Hepatocyte (in vitro differentiated cells): ENCODE data around the gene RAPGEF4. TPM values are rescaled to one million over a fixed set of nuclear protein-coding genes. Genes with fewer than 3 reads are reported as not detected.

Experiments used
- DNase-seq: peaks from one replicate; pipeline ENCODE4 v3.0.0-alpha.2; 2016; ENCODE audit warnings: low spot score
- H2AFZ ChIP-seq: fragments of 200-600 bp; sonication (generic); 2 replicates; pipeline ENCODE4 v1.6.0; 2016; ENCODE audit warnings: antibody characterized with exemption, mild to moderate bottlenecking
- H3K27ac ChIP-seq: fragments of 200-600 bp; sonication (generic); 2 replicates; pipeline ENCODE4 v1.5.1; 2016; ENCODE audit warnings: mild to moderate bottlenecking
- H3K27me3 ChIP-seq: fragments of 200-600 bp; sonication (generic); 2 replicates; pipeline ENCODE4 v1.6.1; 2016
- H3K36me3 ChIP-seq: fragments of 200-600 bp; sonication (generic); replicated peaks from 2 replicates; pipeline ENCODE4 v1.5.1; 2016; ENCODE audit warnings: low read depth; ENCODE audit not compliant: insufficient read depth
- H3K4me1 ChIP-seq: fragments of 200-600 bp; sonication (generic); 2 replicates; pipeline ENCODE4 v1.5.1; 2016; ENCODE audit warnings: mild to moderate bottlenecking, moderate library complexity; ENCODE audit not compliant: insufficient read depth
- H3K4me2 ChIP-seq: fragments of 200-600 bp; sonication (generic); 2 replicates; pipeline ENCODE4 v1.6.0; 2016
- H3K4me3 ChIP-seq: fragments of 200-600 bp; sonication (generic); 2 replicates; pipeline ENCODE4 v1.5.1; 2016; ENCODE audit warnings: mild to moderate bottlenecking
- H3K79me2 ChIP-seq: fragments of 200-600 bp; sonication (generic); 2 replicates; pipeline ENCODE4 v1.6.0; 2017; ENCODE audit warnings: mild to moderate bottlenecking
- H3K9me2 ChIP-seq: fragments of 200-600 bp; sonication (generic); replicated peaks from 2 replicates; pipeline ENCODE4 v1.6.0; 2017; ENCODE audit warnings: mild to moderate bottlenecking; ENCODE audit not compliant: insufficient read depth
- H3K9me3 ChIP-seq: fragments of 200-600 bp; sonication (generic); 2 replicates; pipeline ENCODE4 v1.5.1; 2016; ENCODE audit warnings: low read depth, mild to moderate bottlenecking
- H4K20me1 ChIP-seq: fragments of 200-600 bp; sonication (generic); 2 replicates; pipeline ENCODE4 v1.6.0; 2016; ENCODE audit warnings: mild to moderate bottlenecking; ENCODE audit not compliant: insufficient read depth, poor library complexity, severe bottlenecking
- CTCF ChIP-seq: fragments of 200-600 bp; sonication (generic); IDR thresholded peaks from 2 replicates; pipeline ENCODE4 v1.5.1; 2016; ENCODE audit warnings: antibody characterized with exemption, mild to moderate bottlenecking; ENCODE audit not compliant: poor library complexity
- EZH2 ChIP-seq: fragments of 200-600 bp; sonication (generic); IDR thresholded peaks from 2 replicates; pipeline ENCODE4 v1.6.1; 2016; ENCODE audit warnings: antibody characterized with exemption, mild to moderate bottlenecking, borderline replicate concordance
- EZH2phosphoT487 ChIP-seq: fragments of 200-600 bp; sonication (generic); IDR thresholded peaks from one replicate; pipeline ENCODE4 v1.6.1; 2018; ENCODE audit warnings: antibody characterized with exemption, mild to moderate bottlenecking, low read depth, moderate library complexity; ENCODE audit not compliant: unreplicated experiment, severe bottlenecking
- WGBS: methylation state at CpG from one replicate; pipeline ENCODE4 v1.1.6; 2016; ENCODE audit warnings: low lambda C conversion rate; ENCODE audit errors: missing lambda C conversion rate; 5-methylcytosine and 5-hydroxymethylcytosine counted together
- polyA plus RNA-seq: library from polyadenylated mRNA; unstranded; fragments of >200 nt; fragmentation: Nextera tagmentation; extraction: Ambion mirVana; gene quantifications from 2 replicates; pipeline ENCODE4 v1.2.1, GENCODE V29; 2016
- total RNA-seq: library from RNA; depleted of rRNA; stranded (reverse); fragments of >200 nt; gene quantifications from 2 replicates; pipeline ENCODE4 v1.2.3, GENCODE V29; 2014

Gene RAPGEF4
- total and polyA plus RNA-seq, 2 experiments from 2014 or later, result 1.9 to 2.0 TPM

GRCh38 chr2:172998547-172999272 is 263.1 kb downstream of the RAPGEF4 start:
- Histone ChIP-seq H3K27me3 (no peaks in the 10 kb centered on the region), H4K20me1 (no peaks in the 10 kb centered on the region), H3K9me3 (no peaks in the 10 kb centered on the region), H2AFZ (no peak overlapping the region), H3K4me1 (peaks cover 19% of the 10 kb centered on the region), H3K4me3 (no peak overlapping the region), H3K9me2 (no peaks in the 10 kb centered on the region), H3K27ac (no peak overlapping the region), H3K79me2 (no peaks in the 10 kb centered on the region), H3K4me2 (no peak overlapping the region), H3K36me3 (no peaks in the 10 kb centered on the region)
- TF ChIP-seq EZH2 (no peak), CTCF (no peak), EZH2phosphoT487 (no peak)
- DNase-seq, result no peak
- 84% methylated on average over 2 of the region's 2 CpGs for WGBS

- Histone ChIP-seq H3K9me3 (no peaks in the 10 kb centered on the region), H3K27me3 (no peaks in the 10 kb centered on the region), H3K79me2 (no peaks in the 10 kb centered on the region), H3K4me1 (peaks cover 19% of the 10 kb centered on the region), H3K4me2 (no peak overlapping the region), H4K20me1 (no peaks in the 10 kb centered on the region), H3K36me3 (no peaks in the 10 kb centered on the region), H3K4me3 (no peak overlapping the region), H3K9me2 (no peaks in the 10 kb centered on the region), H2AFZ (no peak overlapping the region), H3K27ac (no peak overlapping the region)
- WGBS, result 94% methylated on average over 4 of the region's 4 CpGs
- TF ChIP-seq EZH2 (no peak), CTCF (no peak), EZH2phosphoT487 (no peak)
- DNase-seq, result no peak
Measured at GRCh38 chr2:172999641-173000386, 264.2 kb downstream of the RAPGEF4 start.

GRCh38 chr2:173001664-173002604 is 266.3 kb downstream of the RAPGEF4 start:
- peaks cover 7% of the 10 kb centered on the region for H3K4me1 ChIP-seq
- no peaks in the 10 kb centered on the region for H3K36me3 ChIP-seq
- DNase-seq, result no peak
- no peaks in the 10 kb centered on the region for H4K20me1 ChIP-seq
- no peak overlapping the region for H2AFZ ChIP-seq
- H3K4me3 ChIP-seq, result no peak overlapping the region
- peak overlapping the region; percentile 61 for H3K4me2 ChIP-seq
- no peaks in the 10 kb centered on the region for H3K9me2 ChIP-seq
- no peak for TF ChIP-seq EZH2
- TF ChIP-seq EZH2phosphoT487, result no peak
- no peak for TF ChIP-seq CTCF
- no peaks in the 10 kb centered on the region for H3K79me2 ChIP-seq
- WGBS, result 82% methylated on average over 7 of the region's 7 CpGs
- peak overlapping the region; percentile 79 for H3K27ac ChIP-seq
- no peaks in the 10 kb centered on the region for H3K9me3 ChIP-seq
- no peaks in the 10 kb centered on the region for H3K27me3 ChIP-seq
